Measurements from ENCODE around the gene MCRIP1.

DNA sequence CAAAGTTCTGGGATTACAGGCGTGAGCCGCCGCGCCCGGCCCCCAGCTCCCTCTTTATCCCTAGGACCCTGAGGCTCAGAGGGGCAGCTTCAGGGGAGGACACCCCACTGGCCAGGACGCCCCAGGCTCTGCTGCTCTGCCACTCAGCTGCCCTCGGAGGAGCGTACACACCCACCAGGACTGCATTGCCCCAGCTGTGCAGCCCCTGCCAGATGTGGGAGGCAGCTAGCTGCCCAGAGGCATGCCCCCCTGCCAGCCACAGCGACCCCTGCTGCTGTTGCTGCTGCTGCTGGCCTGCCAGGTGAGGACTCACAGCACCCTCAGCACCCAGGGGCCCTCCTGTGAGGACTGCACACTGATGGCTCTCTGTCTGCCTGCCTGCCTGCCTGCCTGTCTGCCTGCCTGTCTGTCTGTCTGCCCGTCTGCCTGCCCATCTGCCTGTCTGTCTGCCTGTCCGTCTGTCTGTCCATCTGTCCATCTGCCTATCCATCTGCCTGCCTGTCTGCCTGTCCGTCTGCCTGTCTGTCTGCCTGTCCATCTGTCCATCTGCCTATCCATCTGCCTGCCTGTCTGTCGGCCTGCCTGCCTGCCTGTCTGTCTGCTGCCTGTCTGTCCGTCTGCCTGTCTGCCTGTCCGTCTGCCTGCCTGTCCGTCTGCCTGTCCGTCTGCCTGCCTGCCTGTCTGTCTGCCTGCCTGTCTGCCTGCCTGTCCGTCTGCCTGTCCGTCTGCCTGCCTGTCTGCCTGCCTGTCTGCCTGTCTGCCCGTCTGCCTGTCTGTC lies 24.1 kb downstream of the MCRIP1 start:
- TF ChIP-seq, protein P1, sequence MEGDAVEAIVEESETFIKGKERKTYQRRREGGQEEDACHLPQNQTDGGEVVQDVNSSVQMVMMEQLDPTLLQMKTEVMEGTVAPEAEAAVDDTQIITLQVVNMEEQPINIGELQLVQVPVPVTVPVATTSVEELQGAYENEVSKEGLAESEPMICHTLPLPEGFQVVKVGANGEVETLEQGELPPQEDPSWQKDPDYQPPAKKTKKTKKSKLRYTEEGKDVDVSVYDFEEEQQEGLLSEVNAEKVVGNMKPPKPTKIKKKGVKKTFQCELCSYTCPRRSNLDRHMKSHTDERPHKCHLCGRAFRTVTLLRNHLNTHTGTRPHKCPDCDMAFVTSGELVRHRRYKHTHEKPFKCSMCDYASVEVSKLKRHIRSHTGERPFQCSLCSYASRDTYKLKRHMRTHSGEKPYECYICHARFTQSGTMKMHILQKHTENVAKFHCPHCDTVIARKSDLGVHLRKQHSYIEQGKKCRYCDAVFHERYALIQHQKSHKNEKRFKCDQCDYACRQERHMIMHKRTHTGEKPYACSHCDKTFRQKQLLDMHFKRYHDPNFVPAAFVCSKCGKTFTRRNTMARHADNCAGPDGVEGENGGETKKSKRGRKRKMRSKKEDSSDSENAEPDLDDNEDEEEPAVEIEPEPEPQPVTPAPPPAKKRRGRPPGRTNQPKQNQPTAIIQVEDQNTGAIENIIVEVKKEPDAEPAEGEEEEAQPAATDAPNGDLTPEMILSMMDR (IDR thresholded peaks at IDR 0.05): no peak
- TF ChIP-seq POLR2A (IDR thresholded peaks at IDR 0.05): no peak

Data from heart left ventricle (tissue), 13 donors.